Measurements from ENCODE around the gene VAMP2. TPM values are rescaled to one million over a fixed set of nuclear protein-coding genes. Genes with fewer than 3 reads are reported as not detected.
A peak's percentile ranks its signal among the peaks of the same experiment; 100 is the strongest.
"Not testable (repeated sequence)": the region's sequence is repeated elsewhere in the genome, so short reads cannot be mapped to it uniquely, and the experiment has no call there.

The VAMP2 gene
- polyA plus RNA-seq, 1 donor, result 120 TPM

DNA sequence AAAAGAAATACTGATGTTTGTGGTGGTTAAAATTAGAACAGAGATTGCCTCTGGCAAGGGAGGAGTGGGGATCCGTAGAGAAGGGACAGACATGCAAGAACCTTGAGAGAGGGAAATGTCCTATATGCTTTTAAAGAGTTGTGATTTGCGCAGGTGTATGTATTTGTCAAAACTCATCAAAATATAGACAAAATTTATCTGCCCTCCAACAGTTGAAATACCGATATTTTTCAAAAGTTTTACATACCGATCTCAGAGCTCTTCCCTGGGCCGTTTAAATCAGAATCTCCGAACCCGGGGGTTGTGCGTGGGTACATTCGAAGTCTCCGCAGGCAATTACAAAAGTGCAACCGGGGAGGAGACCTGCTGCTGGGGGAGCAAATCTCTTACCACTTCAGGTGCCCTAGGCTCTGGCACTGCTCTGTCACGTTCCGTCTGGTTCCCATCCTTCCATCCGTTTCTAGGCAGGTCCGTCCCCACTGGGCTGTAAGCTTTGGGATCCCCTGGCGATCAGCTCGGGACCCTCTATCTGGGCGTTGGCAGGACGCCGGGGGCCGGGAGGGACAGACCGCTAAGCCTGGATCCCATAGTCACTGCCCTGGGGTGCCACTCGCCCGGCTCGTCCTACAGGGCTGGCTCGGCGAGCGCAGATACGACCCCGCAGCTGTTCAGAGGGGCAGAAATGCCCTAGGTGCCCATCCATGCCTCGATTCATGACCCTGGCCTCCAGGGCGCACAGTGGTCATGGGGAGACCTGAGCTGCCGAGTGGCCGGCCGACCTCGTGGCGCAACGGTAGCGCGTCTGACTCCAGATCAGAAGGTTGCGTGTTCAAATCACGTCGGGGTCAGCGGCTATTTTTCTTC is 23.1 kb upstream of the VAMP2 start:
- DNase-seq, result peak; percentile 82

DNA sequence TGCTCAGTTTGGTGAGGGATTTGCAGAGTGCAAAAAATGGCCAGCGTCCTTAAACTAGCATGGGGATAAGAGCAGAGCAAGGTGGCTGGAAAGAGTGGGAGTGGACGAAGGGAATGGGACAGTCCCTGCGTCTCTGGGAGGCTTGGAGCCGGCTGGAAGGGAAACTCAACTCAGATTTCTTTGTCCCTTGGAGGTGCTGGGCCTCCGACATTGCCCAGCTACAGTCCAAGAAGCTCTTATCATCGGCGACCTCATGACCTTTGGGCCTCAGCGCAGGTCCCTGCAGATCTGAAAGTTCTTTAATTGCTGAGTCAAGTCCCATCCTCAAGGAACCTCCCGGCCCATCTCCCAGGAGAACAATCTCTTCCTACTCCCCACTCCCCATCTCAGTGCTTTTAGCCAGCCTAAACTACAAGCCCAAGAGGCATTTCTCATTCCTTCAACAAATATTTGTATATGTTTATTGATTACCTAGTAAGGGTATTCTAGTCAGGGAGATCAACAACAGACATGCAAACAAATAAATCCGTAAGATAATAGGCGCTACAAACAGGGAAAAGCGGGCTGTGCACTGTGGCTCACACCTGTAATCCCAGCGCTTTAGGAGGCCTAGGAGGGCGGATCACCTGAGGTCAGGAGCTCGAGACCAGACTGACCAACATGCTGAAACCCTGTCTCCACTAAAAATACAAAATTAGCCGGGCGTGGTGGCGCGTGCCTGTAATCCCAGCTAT is 14.4 kb upstream of the VAMP2 start:
- no peak for DNase-seq

DNA sequence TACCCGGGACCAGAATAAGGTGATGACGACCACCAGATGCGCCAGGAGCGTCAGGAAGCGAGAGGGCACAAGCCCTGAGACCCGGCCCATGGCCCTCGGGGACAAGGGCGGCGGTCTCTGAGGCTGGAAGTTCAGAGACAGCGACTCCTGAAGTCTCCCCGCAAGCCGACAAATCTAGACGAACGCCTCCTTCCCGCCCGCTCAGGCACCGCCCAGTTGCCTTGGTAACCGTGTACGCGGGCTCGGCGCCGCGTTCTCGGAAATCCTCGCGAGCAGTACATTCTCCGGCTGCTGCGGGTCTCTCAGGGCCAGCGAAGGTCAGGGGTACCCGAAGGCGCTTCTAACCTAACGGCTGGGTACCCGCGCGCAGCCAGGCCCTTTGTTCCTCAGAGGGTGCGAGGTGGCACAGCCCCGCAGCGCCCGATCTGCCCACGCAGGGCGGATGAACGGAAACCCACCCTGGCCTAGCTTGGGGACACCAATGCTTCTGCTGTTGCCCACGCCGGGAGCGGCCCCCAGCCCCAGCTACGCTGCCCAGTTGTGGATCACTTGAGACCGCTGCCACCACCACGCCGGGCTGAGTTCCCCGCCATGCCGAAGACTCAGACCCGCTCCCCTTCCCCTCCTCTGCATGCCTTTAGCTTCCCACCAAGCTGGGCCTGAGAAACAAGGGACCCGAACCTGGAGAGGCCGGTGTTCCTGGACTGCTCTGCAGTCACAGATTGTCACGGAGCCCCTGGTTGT is 13.6 kb upstream of the VAMP2 start, which contains the start of gene TMEM107:
TSS of gene TMEM107 (minus strand) at position 184 of the 744 bp plus-strand sequence. CDS start at position 90, 94 bp downstream.
- DNase-seq, result peak; percentile 88

DNA sequence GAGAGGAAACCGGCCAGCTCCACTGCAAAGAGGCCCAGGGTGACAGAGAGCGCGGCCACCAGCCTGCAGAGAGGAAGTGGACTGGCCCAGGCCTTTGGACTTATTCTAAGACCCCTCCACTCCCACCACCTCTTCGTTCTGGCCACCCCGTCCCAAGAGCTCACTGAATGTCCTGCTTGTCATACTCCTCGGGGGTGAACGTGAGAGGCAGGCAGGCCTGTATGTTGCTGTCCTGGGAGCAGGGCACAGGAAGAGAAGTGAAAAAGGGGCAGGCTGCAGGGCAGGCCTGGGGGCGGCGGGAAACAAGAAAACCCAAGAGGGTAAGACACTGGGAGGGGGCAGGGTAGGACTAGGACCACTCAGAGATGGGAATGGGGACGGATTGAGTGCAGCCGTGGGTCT is 13.0 kb upstream of the VAMP2 start:
- no peak for DNase-seq

DNA sequence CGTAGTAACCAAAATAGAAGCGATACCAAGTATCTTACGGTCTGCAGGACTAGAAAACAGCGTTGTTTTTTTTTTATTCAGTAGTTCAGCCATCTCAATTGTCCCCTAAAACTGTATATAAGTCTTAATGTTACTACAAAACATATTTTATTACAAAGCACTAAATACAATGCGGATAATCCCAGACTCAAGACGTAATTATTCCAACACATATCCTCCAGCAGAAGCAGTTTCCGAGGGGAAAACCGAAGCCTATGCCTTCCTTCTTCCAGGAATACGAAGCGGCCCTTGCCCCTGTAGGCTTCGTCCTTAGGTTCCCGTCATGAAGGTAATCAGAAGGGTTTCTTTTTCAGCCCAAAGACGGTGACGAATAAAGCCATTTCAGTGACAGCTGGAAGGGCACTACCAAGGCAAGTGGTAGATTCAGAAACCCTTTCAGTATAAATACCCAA is 11.1 kb upstream of the VAMP2 start:
- DNase-seq, result no peak

DNA sequence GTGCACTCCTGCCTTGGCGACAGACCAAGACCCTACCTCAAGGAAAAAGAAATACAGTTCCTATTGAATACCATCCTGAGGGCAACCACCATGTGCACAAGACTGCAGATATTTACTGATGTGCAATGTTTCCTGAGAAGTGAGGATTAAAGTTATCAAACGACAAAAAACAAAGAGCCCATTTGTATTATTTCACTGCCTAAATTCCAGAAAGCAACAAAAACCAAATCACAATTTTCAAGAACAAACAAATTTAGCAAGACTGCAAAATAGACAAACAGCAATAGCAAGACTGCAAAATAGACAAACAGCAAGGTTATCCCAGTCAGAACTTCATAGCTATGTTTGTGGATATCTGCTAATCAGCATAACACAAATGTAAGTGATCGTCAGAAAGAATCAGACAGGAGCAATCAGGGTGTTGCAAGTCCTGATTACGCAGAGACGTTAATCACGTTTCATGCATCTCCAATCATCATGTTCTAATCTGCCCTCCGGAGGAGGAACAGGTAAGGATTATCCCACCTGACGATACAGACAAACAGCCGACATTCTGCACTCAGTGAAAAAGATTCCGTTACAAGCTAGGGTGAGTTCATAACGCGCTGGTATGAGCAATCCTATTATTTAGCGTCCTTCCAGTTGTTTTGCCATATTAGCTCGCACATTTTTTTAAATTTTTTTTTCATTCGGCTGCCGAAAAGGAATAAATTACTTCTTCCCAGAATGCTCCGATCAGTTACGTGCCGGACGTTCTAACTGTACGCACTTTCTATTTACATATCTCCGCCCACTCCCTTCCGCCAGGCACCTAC is 10.5 kb upstream of the VAMP2 start:
- DNase-seq, result peak; percentile 93

DNA sequence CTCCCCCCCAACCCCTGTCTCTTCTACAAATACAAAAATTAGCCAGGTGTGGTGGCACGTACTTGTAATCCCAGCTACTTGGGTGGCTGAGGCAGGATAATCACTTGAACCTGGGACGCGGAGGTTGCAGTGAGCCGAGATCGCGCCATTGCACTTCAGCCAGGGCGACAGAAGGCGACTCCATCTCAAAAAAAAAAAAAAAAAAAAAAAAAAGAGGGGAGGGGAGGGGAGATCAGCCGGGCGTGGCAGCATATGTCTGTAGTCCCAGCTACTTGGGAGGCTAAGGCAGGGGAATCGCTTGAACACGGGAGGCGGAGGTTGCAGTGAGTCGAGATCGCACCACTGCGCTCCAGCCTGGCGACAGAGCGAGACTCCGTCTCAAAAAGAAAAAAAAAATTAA is 7.4 kb upstream of the VAMP2 start:
- DNase-seq, result not testable (repeated sequence)

DNA sequence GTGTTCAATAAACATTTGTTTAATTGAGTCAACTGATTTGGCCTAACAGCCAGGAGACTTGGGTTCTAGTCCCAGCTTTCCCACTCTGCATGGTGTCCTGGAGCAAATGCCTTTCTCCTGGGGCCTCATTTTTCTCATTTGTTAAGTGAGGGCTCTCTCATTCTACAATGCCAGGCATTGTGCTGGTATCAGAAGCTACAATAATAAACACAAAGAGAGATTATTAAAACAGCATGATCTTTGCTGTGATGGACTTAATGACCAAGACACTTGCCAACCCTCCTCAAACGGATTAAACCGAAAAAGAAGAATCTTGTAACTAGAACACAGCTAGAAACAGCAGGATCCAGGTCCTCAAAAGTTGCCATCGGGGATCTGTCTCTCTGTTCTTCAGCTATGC is 4.8 kb upstream of the VAMP2 start:
- DNase-seq, result no peak

DNA sequence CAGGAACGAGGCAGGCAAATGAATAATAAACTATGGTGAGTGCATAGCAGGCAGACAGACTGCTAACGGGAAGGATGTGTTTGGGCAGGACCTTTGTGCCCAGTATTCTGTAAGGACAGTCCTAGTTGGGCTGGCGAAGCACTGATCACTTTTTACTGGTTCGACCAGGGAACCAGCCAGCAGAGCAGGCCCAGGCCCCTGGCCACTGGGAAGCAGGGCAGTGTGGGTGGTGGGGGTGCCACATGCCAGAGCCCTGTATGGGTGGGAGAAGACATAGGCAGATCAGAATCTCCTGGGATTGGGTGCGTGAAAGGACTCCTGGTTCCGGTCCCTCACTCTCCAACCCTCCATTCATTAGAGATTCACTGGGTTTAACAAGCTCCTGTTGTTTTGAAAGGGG is 4.0 kb upstream of the VAMP2 start:
- DNase-seq, result no peak

DNA sequence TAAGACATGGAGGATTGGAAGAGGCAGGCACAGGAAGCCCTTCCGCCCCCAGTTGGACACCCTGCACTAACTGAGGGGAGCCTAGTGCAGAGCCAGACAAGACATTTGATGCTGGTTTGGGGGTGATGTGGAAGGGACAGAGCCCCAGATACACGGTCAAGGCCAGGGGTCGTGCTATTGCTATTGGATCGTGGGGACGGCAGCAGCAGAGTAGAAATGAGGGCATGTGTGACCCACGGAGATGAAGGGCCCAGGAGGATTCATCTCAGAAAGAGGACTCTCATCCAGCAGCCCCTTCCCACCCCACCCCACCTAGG is 2.0 kb upstream of the VAMP2 start:
- no peak for DNase-seq

DNA sequence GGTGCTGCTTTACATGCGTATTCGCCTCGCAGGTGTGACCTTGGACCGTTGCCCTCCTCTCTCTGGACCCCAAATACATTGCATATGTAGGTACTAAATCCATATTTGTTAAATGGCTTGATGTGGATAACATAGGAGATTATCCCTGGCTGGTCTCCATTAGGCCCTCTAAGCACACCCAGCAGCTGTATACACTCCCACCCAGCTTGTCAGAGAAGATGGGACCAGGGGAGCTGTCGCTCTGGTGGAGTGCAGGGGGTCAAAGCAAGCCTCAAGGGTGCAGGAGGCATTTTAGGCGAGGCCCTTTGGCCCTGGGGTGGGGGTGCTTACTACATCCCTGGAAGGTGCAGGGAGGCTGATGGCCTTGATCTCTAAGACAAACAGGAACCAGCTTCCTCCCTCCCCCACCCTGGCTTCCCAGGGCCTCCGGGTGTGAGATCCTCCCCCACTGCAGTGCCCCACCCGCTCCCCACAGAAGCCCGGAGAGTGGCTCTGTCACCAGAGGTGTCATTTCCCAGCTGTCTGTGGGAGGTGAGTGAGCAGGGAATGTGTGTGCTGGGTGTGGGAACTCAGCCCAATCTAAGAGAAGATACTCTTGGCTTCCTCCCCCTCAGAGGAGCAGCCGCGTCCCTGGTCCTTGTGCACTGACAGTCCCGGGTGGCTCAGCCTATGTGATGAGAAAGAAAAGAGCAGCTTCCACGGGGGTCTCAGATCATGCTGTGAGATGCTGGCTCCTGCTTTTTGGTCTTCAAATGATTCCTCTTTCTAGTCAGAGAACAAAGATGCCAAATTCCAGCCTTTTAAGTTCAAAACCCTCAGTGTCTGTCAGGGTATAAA is 1.4 kb upstream of the VAMP2 start:
- no peak for DNase-seq

DNA sequence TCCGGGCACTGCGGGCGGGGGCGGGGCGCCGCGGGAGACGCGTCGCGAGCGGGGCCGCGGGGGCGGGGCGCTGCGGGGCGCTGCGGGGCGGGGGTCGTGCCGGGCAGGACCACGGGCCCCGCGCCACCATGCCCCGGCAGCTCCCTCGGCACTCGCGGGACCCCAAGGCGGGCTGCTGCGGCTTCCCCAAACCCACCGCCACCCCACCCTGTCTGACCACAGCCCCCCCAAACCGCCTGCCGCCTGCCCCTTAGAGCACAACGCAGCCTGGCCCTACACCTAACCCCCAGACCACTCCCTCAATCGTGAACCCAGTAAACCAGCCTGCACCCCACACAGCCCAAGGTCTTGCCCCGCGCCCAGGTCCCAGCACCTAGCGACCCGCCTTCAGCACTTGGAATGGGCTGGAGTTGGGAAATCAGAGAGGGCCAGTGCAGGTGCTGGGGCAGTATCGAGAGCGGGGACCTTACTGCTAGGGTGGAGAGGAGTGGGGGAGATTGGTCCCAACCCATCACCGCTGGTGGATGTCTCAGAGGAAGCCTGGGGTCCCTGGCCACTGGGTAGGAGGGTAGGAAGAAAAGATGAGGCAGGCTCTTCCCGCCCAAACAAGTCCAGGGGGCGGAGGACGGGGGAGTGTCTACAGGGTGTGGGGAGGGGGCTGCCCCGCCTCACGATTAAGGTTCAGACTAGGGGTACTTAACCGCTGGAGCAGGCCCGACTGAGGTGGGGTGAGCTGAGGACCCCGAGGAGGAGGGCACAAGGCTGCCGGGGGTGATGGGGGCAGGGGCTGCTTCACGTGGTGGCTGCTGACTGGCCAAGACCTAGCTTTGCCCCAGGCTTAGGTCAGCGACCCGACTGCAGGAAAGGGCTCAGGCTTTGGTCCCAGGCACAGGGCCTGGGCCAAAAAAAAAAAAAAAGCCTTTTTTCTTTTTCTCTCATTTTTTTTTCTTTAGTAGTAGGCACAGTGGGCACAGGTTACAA is 539 bp upstream of the VAMP2 start:
- no peak for DNase-seq

DNA sequence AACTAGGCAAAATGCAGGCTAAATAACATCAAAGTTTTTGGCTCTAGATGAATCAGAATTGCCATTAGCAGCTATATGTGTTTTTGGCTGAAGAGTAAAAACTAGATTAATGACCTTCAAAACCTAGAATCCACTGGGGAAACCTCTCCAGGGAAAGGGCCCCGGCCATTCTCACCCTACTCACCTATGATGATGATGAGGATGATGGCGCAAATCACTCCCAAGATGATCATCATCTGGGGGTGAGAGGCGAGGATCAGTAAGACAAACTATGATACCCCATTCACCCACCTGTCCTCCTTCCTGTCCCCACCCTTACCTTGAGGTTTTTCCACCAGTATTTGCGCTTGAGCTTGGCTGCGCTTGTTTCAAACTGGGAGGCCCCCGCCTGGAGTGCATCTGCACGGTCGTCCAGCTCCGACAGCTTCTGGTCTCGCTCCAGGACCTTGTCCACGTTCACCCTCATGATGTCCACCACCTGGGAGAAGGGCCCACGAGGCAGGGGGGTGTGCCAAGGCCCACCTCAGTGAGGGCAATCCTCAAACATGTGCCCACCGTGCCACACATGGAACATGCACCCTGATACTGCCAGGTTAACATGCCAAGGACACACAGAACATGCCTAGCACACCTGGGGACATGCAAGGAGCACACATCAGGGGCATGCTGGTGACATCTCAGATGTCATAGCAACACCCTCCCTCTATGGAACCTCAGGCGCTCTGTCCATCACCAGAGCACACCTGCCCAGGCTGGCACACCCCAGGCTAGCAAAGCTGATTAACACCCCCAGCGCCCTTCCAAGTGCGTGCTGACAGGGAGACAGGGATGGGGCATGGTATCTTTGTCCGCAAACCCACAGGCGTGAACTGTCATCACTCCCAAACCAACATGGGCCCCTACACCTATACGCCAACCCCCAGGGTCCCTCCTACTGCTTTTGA is 1.2 kb downstream of the VAMP2 start:
- DNase-seq, result no peak

DNA sequence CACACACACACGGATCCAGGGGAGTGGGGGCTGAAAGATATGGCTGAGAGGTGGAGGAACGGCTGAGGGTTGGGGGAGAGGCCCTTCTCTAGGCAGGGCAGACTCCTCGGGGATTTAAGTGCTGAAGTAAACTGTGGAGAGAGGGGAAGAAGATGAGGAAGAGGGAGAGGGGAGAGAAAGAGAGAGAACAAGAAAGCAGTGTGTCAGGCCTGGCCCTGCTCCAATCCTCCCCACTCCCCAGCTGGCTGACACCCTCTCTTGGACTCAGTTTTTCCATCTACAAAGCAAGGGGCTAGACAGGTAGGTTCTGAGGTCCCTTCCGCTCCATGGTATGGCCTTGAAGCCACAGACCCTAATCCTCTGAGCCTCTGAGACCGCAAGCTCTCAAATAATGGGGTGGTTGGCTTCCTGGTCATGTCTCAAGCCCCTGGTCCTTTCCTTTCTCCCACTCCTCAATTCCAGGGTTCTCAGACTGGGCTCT is 2.0 kb downstream of the VAMP2 start:
- DNase-seq, result no peak

DNA sequence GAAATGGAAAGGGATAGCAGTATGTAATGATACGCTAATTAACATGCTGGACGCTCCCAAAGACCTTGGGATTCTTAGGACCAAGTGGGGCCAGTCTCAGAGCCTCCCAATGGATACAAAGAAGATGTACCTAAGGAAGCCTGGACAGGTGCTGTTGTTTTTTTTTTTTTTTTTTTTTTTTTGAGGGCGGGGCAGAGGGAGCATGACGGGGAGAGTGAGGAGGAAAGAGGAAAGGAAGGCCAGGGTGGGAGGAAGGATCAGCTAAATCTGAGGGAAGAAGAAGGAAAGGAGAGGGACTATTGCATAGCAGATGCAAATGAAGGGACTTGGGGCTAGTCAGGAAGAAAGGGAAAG is 2.5 kb downstream of the VAMP2 start:
- no peak for DNase-seq

DNA sequence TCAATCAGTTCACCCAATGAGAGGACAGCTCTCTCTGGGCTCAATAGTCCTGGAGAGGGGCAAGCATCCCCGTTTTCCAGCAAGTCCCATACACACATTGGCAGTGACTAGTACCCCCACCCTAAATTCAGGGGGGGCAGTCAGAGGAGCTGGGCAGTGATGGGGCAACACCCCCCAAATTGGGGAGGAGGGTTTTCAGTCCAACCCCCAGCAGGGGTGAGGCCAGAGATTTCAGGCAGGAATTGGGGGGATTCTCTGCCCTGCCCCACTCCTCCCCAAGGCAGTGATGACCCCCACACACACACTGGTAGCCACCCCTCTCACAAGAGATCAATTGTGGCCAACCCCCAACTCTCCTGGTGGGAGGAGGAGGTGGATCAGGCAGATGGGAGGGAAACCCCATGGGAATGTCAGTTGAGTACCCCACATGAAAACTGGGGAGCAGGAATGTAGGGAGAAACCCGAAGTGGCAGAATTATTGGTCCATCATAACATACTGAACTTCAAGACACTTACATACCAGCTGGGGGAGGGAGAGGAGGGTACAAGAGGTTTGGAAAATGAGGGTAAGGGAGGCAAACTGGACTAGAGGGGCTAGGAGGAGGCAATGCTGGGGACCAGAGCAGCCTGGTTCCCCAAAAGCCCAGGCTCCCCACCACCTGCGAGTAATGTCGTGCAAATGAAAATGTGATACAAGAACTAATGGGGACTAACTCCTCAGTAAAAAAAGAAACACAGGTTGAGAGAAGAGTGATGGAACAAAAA is 3.1 kb downstream of the VAMP2 start:
- no peak for DNase-seq

DNA sequence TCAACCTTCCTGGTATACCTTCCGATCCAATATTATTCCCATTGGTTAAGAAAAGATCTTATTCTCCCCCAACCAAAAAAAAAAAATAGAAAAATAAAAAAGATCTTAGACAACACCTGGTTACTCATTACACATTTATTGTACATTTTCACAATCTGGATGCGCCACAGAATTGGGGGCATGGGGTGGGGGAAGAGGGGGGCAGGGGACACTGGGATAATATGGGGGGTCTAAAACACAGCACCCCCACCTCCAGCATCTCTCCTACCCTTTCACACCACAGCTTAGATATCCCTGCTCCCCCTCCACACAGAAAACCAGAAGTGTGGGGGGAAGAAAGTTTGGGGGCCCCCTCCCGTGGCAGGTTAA is 3.7 kb downstream of the VAMP2 start:
- DNase-seq, result no peak

Data from left kidney (tissue), 2 donors.